GM13977 (cell line): Measurements from ENCODE around the gene HDAC1.
A peak's percentile ranks its signal among the peaks of the same experiment; 100 is the strongest.

Experiments
- DNase-seq: peaks from one replicate; pipeline ENCODE4 v3.0.0; 2012; ENCODE audit warnings: low spot score
- in situ Hi-C: fragments of 300-500 bp; cut with MboI; formaldehyde crosslinking; loops from one replicate; pipeline ENCODE4 v1.12.0; 2022; ENCODE audit warnings: low sequenced_read_pairs, low pct_unique_long_range_greater_than_20kb, mixed read lengths, inconsistent platforms; ENCODE audit not compliant: unreplicated experiment
- TF ChIP-seq, protein P1 (sequence below): IDR thresholded peaks from 2 replicates; pipeline ENCODE4 v1.5.1; 2012; ENCODE audit warnings: mild to moderate bottlenecking, control low read depth; ENCODE audit not compliant: insufficient read depth; ENCODE audit errors: extremely low read depth, missing control alignments

HDAC1 gene

DNA sequence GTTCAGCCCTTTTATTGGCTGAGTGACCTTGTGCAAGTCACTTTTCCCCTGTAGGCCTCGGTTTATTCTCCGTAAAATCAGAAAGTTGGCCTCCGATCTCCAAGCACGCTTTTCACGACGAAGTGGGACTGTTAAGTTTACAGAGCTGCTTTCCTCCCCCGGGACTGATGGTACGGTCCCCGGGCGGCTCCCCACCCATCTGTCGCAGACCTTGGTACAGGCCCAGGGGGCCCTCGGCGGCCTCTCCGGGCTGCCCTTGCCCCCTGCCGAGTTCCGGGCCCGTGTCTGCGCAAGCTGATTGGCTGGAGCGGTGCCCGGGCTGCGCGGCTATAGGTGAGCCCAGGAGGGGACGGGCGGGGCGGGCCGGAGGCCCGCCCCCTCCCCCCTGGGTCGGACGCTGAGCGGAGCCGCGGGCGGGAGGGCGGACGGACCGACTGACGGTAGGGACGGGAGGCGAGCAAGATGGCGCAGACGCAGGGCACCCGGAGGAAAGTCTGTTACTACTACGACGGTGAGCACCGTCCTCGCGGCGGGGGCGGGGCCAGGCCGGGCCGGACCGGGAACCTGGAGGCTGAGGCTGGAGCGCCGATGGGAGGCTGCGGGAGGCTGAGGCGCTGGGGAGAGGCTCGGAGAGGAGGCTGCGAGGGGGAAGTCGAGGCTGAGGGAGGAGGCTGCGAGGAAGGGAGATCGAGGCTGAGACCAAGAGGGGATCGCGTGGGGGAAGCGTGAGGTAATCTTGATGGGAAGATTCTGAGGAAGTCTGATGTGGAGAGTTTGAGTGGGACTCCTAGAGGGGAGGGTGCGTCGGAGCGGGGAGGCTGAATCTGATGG is at the start of gene HDAC1:
HDAC1 (plus strand) TSS at position 376 of the 831 bp plus-strand sequence; CDS start at position 463, 87 bp downstream.
- TF ChIP-seq, protein P1, sequence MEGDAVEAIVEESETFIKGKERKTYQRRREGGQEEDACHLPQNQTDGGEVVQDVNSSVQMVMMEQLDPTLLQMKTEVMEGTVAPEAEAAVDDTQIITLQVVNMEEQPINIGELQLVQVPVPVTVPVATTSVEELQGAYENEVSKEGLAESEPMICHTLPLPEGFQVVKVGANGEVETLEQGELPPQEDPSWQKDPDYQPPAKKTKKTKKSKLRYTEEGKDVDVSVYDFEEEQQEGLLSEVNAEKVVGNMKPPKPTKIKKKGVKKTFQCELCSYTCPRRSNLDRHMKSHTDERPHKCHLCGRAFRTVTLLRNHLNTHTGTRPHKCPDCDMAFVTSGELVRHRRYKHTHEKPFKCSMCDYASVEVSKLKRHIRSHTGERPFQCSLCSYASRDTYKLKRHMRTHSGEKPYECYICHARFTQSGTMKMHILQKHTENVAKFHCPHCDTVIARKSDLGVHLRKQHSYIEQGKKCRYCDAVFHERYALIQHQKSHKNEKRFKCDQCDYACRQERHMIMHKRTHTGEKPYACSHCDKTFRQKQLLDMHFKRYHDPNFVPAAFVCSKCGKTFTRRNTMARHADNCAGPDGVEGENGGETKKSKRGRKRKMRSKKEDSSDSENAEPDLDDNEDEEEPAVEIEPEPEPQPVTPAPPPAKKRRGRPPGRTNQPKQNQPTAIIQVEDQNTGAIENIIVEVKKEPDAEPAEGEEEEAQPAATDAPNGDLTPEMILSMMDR, result no peak
- DNase-seq, result peak; percentile 99
- in situ Hi-C loops, result no loop called here

DNA sequence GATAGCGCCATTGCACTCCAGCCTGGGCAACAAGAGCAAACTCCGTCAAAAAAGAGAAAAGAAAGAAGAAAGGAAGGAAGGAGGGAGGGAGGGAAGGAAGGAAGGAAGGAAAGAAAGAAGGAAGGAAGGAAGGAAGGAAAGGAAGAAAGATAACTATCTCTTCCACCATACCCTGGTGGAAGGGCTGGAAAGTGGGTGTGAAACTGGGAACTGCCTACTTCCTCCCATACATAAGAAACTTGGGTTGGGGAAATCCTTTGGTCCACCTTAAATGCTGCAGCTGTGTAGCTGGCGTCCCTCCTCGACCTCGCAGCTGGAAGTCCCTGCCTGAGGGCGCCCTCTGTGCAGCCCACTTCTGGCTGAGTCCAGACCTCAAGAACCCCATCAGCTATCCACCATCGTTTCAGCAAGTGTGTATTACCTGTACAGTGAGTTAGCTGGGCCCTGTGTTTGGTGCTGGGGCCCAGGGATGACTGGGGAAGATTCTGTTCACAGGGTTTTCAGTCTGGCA is 49.5 kb upstream of the HDAC1 start:
- in situ Hi-C loops, result no loop called here
- TF ChIP-seq, protein P1, result peak; percentile 7
- peak; percentile 48 for DNase-seq

DNA sequence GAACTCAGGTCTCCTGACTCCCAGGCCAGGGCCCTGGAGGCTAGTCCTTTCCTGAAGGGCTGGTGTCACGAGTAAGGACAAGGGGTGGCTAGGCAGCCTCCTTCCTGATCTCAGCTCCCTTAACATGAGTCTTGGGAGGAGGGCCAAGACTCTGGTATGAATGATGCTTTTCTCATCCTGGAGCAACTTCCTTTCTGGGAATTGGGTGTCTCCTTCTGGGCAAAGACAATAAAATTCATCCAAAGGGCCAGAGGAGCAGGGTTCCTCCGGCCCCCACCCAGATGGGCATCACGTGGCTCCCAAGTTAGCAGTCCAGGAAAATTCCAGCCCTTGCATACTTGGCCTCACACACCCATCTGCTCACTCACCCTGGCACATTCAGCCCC is 45.0 kb upstream of the HDAC1 start, which contains the start of gene FAM167B:
FAM167B (plus strand) TSS at position 335 of the 386 bp plus-strand sequence. CDS start 200 bp downstream, outside the sequence.
- DNase-seq, result no peak
- TF ChIP-seq, protein P1, result no peak
- in situ Hi-C loops, result no loop called here

DNA sequence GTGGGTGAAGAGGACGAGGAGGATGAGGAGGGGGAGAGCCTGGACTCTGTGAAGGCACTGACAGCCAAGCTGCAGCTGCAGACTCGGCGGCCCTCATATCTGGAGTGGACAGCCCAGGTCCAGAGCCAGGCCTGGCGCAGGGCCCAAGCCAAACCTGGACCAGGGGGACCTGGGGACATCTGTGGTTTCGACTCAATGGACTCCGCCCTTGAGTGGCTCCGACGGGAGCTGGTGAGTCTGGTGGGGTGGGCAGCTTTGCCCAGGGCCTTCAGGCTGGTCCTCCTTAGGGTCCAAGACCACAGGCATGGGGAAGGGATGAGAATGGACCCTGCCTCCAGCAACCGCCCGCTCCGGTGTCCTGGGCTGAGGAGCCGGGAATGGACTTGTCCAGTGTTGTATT is 44.4 kb upstream of the HDAC1 start:
- TF ChIP-seq, protein P1, result no peak
- DNase-seq, result no peak
- in situ Hi-C loops, result no loop called here

DNA sequence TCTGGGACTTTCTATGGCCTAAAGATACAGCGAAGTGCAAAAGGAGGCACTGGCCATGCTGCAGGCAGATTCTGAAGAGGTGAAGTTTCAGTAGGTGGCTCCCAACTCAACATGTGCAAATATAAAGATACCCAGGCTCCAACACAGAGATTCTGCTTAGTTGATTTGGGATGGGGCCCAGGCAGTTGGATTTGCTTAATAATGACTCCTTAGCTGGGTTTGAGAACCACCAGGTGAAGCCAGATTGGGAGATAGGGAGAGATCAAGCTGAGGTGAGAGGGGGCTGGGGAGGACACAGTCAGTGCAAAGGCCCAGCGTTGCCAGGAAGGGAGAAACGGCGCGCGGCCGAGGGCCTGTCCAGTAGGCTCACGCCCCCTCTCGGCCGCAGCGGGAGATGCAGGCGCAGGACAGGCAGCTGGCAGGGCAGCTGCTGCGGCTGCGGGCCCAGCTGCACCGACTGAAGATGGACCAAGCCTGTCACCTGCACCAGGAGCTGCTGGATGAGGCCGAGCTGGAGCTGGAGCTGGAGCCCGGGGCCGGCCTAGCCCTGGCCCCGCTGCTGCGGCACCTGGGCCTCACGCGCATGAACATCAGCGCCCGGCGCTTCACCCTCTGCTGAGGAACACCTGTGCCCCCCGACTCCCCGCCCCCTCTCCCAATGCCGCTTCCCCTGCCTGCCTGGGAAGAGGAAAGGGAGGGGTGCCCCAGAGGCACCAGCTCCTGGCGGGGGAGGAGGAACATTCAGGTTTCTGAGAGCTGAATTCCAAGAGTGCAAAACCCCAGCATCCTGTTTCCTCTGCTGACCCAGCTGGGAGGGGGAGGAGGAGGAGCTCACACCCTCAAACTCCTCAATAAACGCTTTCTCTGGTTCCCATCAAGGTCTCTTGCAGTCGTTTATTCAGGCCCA is 43.6 kb upstream of the HDAC1 start:
- TF ChIP-seq, protein P1, result peak; percentile 98
- in situ Hi-C loops, result no loop called here
- DNase-seq, result peak; percentile 86

DNA sequence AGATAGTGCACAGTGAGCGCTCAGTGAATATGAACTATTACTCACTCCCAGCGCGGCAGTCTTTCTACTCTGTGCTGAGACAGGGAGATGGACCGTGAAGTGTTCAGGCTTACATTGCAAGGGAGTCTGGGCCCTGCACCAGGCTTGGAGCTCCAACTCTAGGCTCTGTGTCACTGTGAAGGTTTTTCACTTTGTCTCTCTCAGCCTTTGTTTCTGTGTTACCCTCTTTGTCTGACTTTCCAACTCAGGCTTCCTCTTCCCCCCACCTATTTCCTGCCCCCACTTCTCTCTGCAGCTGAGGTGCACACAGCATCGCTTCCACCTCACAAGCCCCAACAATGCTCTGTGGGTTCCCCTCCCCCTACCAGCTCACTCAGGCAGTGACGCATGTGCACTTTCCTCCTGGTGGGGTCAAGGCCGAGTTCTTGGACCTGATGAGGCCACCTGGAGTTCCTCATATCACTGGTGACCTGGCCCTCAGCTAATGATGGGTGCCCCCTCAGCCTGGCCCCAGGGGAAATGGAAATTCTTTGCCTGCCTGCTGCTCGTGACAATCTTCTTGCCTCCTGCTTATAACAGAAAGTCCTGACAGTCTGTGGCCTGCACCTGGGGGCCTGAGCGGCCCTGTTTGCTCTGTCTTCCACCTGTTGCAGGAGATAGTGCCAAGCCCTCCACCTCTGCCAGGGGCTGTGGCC is 41.9 kb upstream of the HDAC1 start:
- DNase-seq, result peak; percentile 88
- TF ChIP-seq, protein P1, result no peak
- in situ Hi-C loops, result no loop called here
